WTC11 (cell line): ENCODE results near the gene GFOD1. TPM values are rescaled to one million over a fixed set of nuclear protein-coding genes. Genes with fewer than 3 reads are reported as not detected.

Experiments
- ATAC-seq: fragments of 200-7000 bp; cut with Tn5 transposase; 2 replicates; pipeline ENCODE4 v1.10.0; 2021; ENCODE audit warnings: mild to moderate bottlenecking, moderate library complexity
- CTCF ChIA-PET: fragments of 300-600 bp; sonication (Branson Sonifier 250); formaldehyde crosslinking; loops from one replicate; lab custom pipeline; 2021; ENCODE audit warnings: antibody characterized with exemption; lab: Charles Lee
- POLR2A ChIA-PET: fragments of 350-600 bp; sonication (Branson Sonifier 250); formaldehyde crosslinking; loops from one replicate; lab custom pipeline; 2021; ENCODE audit warnings: antibody characterized with exemption; lab: Charles Lee
- DNase-seq: peaks from one replicate; pipeline ENCODE4 v3.0.0; 2021; ENCODE audit warnings: low spot score
- H3K27ac Mint-ChIP-seq: 2 replicates; pipeline ENCODE4 v1.8.0; 2021; ENCODE audit warnings: mixed read lengths
- H3K27me3 Mint-ChIP-seq: 2 replicates; pipeline ENCODE4 v1.8.0; 2021; ENCODE audit warnings: low read depth, mild to moderate bottlenecking, moderate library complexity, mixed read lengths
- H3K36me3 Mint-ChIP-seq: 2 replicates; pipeline ENCODE4 v1.8.0; 2021; ENCODE audit warnings: mixed read lengths
- H3K4me1 Mint-ChIP-seq: 2 replicates; pipeline ENCODE4 v1.8.0; 2022; ENCODE audit warnings: mixed read lengths
- H3K4me3 Mint-ChIP-seq: 2 replicates; pipeline ENCODE4 v1.8.0; 2021; ENCODE audit warnings: mild to moderate bottlenecking, moderate library complexity, mixed read lengths
- H3K9me3 Mint-ChIP-seq: 2 replicates; pipeline ENCODE4 v1.8.0; 2021; ENCODE audit warnings: mixed read lengths
- CTCF ChIP-seq: fragments of 200-600 bp; IDR thresholded peaks from 2 replicates; pipeline ENCODE4 v1.8.0; 2022; ENCODE audit warnings: antibody characterized with exemption
- E2F5 ChIP-seq: sonication (generic); formaldehyde crosslinking; IDR thresholded peaks from 2 replicates; pipeline ENCODE4 v1.8.1; 2022; ENCODE audit warnings: mild to moderate bottlenecking, moderate library complexity, missing genetic modification reagents
- ETV6 ChIP-seq: sonication (generic); formaldehyde crosslinking; IDR thresholded peaks from 2 replicates; pipeline ENCODE4 v1.8.1; 2022; ENCODE audit warnings: mild to moderate bottlenecking, missing genetic modification reagents
- RORB ChIP-seq: fragments of 250-450 bp; sonication (Bioruptor Pico); IDR thresholded peaks from 2 replicates; pipeline ENCODE4 v1.9.0; 2021; ENCODE audit warnings: mild to moderate bottlenecking
- SMAD3 ChIP-seq: sonication (generic); formaldehyde crosslinking; IDR thresholded peaks from 2 replicates; pipeline ENCODE4 v1.8.0; 2022; ENCODE audit warnings: missing genetic modification reagents, mild to moderate bottlenecking, borderline replicate concordance
- TCF7 ChIP-seq: sonication (generic); formaldehyde crosslinking; IDR thresholded peaks from 2 replicates; pipeline ENCODE4 v1.8.0; 2022; ENCODE audit warnings: mild to moderate bottlenecking, low read depth, missing genetic modification reagents, moderate library complexity
- TEAD1 ChIP-seq: sonication (generic); formaldehyde crosslinking; IDR thresholded peaks from 2 replicates; pipeline ENCODE4 v1.8.0; 2022; ENCODE audit warnings: mild to moderate bottlenecking, missing genetic modification reagents
- TEAD4 ChIP-seq: sonication (generic); formaldehyde crosslinking; IDR thresholded peaks from 2 replicates; pipeline ENCODE4 v1.8.0; 2022; ENCODE audit warnings: mild to moderate bottlenecking, missing genetic modification reagents
- ZNF219 ChIP-seq: sonication (generic); formaldehyde crosslinking; IDR thresholded peaks from 2 replicates; pipeline ENCODE4 v1.8.0; 2023; ENCODE audit warnings: missing genetic modification reagents, mild to moderate bottlenecking, borderline replicate concordance
- ZSCAN18 ChIP-seq: fragments of 250-450 bp; sonication (Bioruptor Pico); IDR thresholded peaks from 2 replicates; pipeline ENCODE4 v2.1.2; 2022; ENCODE audit warnings: mild to moderate bottlenecking, moderate library complexity
- total RNA-seq: library from RNA; stranded (reverse); gene quantifications from 3 replicates; pipeline ENCODE4 v1.2.3, GENCODE V29; 2021
- TF ChIP-seq, protein P1 (sequence below): sonication (generic); formaldehyde crosslinking; IDR thresholded peaks from 2 replicates; pipeline ENCODE4 v1.8.1; 2022; ENCODE audit warnings: missing genetic modification reagents, borderline replicate concordance
- TF ChIP-seq, protein P2 (sequence below): fragments of 250-450 bp; sonication (Bioruptor Pico); IDR thresholded peaks from 2 replicates; pipeline ENCODE4 v1.9.0; 2021; ENCODE audit warnings: mild to moderate bottlenecking
- TF ChIP-seq, protein P3 (sequence below): sonication (generic); formaldehyde crosslinking; IDR thresholded peaks from 2 replicates; pipeline ENCODE4 v1.8.1; 2023; ENCODE audit warnings: mild to moderate bottlenecking, missing genetic modification reagents
- TF ChIP-seq, protein P4 (sequence below): sonication (generic); formaldehyde crosslinking; IDR thresholded peaks from 2 replicates; pipeline ENCODE4 v1.8.0; 2022; ENCODE audit warnings: missing genetic modification reagents
- TF ChIP-seq, protein P5 (sequence below): sonication (generic); formaldehyde crosslinking; IDR thresholded peaks from 2 replicates; pipeline ENCODE4 v1.8.1; 2023; ENCODE audit warnings: mild to moderate bottlenecking, missing genetic modification reagents, borderline replicate concordance

GFOD1 gene
- total RNA-seq, 1 experiment from 2014 or later, result 8.5 TPM

GRCh38 chr6:13342414-13343019 is 144.9 kb downstream of the GFOD1 start:
- ChIA-PET CTCF (interaction anchor here (0.8 kb wide), 1 partner anchor 9 kb away, joined by 3 read pairs; no protein-coding TSS in a partner anchor), POLR2A (no interaction called here)
- H3K4me1 Mint-ChIP-seq, result peaks cover 9% of the 10 kb centered on the region
- TF ChIP-seq ZSCAN18 (no peak), TCF7 (no peak), SMAD3 (CRISPR knock-in tag) (no peak), ZNF219 (no peak)
- TF ChIP-seq, protein P1, sequence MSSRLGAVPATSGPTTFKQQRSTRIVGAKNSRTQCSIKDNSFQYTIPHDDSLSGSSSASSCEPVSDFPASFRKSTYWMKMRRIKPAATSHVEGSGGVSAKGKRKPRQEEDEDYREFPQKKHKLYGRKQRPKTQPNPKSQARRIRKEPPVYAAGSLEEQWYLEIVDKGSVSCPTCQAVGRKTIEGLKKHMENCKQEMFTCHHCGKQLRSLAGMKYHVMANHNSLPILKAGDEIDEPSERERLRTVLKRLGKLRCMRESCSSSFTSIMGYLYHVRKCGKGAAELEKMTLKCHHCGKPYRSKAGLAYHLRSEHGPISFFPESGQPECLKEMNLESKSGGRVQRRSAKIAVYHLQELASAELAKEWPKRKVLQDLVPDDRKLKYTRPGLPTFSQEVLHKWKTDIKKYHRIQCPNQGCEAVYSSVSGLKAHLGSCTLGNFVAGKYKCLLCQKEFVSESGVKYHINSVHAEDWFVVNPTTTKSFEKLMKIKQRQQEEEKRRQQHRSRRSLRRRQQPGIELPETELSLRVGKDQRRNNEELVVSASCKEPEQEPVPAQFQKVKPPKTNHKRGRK, result no peak
- TF ChIP-seq, protein P2, sequence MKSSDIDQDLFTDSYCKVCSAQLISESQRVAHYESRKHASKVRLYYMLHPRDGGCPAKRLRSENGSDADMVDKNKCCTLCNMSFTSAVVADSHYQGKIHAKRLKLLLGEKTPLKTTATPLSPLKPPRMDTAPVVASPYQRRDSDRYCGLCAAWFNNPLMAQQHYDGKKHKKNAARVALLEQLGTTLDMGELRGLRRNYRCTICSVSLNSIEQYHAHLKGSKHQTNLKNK (CRISPR knock-in tag), result no peak
- H3K27ac Mint-ChIP-seq, result no peak overlapping the region
- ATAC-seq (no peak), DNase-seq (no peak)
- H3K36me3 Mint-ChIP-seq, result no peaks in the 10 kb centered on the region
- peaks cover 9% of the 10 kb centered on the region; the same call in 1 of the 2 replicates for H3K9me3 Mint-ChIP-seq
- no peak overlapping the region for H3K4me3 Mint-ChIP-seq
- H3K27me3 Mint-ChIP-seq, result no peaks in the 10 kb centered on the region; the same call in 1 of the 2 replicates

GRCh38 chr6:13339863-13340630 is 147.4 kb downstream of the GFOD1 start:
- ATAC-seq (no peak), DNase-seq (no peak)
- CTCF ChIA-PET, result interaction anchor here (2.2 kb wide), 1 partner anchor 275 kb away, joined by 5 read pairs; the partner anchor contains the start of gene NOL7
- no peak for TF ChIP-seq TEAD4 (CRISPR knock-in tag)
- no peak for TF ChIP-seq RORB (CRISPR knock-in tag)
- TF ChIP-seq, protein P3, sequence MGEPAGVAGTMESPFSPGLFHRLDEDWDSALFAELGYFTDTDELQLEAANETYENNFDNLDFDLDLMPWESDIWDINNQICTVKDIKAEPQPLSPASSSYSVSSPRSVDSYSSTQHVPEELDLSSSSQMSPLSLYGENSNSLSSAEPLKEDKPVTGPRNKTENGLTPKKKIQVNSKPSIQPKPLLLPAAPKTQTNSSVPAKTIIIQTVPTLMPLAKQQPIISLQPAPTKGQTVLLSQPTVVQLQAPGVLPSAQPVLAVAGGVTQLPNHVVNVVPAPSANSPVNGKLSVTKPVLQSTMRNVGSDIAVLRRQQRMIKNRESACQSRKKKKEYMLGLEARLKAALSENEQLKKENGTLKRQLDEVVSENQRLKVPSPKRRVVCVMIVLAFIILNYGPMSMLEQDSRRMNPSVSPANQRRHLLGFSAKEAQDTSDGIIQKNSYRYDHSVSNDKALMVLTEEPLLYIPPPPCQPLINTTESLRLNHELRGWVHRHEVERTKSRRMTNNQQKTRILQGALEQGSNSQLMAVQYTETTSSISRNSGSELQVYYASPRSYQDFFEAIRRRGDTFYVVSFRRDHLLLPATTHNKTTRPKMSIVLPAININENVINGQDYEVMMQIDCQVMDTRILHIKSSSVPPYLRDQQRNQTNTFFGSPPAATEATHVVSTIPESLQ (CRISPR knock-in tag), result no peak
- TF ChIP-seq ETV6 (CRISPR knock-in tag), result no peak
- TF ChIP-seq CTCF, result no peak
- no peak for TF ChIP-seq E2F5 (CRISPR knock-in tag)
- TF ChIP-seq TEAD1 (CRISPR knock-in tag), result no peak
- TF ChIP-seq, protein P4, sequence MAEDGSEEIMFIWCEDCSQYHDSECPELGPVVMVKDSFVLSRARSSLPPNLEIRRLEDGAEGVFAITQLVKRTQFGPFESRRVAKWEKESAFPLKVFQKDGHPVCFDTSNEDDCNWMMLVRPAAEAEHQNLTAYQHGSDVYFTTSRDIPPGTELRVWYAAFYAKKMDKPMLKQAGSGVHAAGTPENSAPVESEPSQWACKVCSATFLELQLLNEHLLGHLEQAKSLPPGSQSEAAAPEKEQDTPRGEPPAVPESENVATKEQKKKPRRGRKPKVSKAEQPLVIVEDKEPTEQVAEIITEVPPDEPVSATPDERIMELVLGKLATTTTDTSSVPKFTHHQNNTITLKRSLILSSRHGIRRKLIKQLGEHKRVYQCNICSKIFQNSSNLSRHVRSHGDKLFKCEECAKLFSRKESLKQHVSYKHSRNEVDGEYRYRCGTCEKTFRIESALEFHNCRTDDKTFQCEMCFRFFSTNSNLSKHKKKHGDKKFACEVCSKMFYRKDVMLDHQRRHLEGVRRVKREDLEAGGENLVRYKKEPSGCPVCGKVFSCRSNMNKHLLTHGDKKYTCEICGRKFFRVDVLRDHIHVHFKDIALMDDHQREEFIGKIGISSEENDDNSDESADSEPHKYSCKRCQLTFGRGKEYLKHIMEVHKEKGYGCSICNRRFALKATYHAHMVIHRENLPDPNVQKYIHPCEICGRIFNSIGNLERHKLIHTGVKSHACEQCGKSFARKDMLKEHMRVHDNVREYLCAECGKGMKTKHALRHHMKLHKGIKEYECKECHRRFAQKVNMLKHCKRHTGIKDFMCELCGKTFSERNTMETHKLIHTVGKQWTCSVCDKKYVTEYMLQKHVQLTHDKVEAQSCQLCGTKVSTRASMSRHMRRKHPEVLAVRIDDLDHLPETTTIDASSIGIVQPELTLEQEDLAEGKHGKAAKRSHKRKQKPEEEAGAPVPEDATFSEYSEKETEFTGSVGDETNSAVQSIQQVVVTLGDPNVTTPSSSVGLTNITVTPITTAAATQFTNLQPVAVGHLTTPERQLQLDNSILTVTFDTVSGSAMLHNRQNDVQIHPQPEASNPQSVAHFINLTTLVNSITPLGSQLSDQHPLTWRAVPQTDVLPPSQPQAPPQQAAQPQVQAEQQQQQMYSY (CRISPR knock-in tag), result no peak
- TF ChIP-seq, protein P5, sequence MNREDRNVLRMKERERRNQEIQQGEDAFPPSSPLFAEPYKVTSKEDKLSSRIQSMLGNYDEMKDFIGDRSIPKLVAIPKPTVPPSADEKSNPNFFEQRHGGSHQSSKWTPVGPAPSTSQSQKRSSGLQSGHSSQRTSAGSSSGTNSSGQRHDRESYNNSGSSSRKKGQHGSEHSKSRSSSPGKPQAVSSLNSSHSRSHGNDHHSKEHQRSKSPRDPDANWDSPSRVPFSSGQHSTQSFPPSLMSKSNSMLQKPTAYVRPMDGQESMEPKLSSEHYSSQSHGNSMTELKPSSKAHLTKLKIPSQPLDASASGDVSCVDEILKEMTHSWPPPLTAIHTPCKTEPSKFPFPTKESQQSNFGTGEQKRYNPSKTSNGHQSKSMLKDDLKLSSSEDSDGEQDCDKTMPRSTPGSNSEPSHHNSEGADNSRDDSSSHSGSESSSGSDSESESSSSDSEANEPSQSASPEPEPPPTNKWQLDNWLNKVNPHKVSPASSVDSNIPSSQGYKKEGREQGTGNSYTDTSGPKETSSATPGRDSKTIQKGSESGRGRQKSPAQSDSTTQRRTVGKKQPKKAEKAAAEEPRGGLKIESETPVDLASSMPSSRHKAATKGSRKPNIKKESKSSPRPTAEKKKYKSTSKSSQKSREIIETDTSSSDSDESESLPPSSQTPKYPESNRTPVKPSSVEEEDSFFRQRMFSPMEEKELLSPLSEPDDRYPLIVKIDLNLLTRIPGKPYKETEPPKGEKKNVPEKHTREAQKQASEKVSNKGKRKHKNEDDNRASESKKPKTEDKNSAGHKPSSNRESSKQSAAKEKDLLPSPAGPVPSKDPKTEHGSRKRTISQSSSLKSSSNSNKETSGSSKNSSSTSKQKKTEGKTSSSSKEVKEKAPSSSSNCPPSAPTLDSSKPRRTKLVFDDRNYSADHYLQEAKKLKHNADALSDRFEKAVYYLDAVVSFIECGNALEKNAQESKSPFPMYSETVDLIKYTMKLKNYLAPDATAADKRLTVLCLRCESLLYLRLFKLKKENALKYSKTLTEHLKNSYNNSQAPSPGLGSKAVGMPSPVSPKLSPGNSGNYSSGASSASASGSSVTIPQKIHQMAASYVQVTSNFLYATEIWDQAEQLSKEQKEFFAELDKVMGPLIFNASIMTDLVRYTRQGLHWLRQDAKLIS (CRISPR knock-in tag), result no peak
- Mint-ChIP-seq H3K27ac (no peak overlapping the region), H3K27me3 (no peaks in the 10 kb centered on the region), H3K36me3 (no peaks in the 10 kb centered on the region), H3K9me3 (peaks cover 9% of the 10 kb centered on the region; the same call in 1 of the 2 replicates), H3K4me1 (peaks cover 14% of the 10 kb centered on the region), H3K4me3 (no peak overlapping the region)
- POLR2A ChIA-PET, result no interaction called here
